Bone marrow (tissue), 2 donors: ENCODE measurements around the gene KIRREL3.

Source experiments
- DNase-seq, 2 donors: peaks; one replicate each; lab custom pipeline; 2025; lab: John Stamatoyannopoulos, UW

KIRREL3 gene

DNA sequence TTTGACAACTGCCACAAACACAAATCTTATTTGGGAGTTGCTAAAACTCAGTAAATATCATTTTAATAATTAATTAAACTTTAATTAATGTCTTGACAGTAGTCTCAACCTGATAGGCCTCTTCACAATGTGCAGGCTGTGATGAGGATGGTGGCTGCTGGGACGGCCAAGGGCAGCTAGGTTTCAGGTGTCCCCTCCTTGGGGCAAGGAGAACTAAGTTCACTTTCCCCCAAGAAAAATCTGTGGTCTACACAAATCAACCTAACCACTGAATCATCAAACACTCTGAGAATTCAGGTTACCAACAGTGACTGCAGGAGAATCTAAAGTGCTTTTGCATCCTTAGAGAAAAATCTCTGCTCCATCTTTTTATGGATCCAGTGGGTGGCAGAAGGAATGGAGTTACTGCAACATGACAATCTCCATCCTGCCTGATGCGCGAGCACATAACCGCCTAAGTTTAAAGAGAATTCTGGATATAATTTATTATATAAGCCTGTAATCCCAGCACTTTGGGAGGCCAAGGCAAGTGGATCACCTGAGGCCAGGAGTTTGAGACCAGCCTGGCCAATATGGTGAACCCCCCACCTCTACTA, 289.7 kb downstream of the KIRREL3 start:
- DNase-seq, result no peak

DNA sequence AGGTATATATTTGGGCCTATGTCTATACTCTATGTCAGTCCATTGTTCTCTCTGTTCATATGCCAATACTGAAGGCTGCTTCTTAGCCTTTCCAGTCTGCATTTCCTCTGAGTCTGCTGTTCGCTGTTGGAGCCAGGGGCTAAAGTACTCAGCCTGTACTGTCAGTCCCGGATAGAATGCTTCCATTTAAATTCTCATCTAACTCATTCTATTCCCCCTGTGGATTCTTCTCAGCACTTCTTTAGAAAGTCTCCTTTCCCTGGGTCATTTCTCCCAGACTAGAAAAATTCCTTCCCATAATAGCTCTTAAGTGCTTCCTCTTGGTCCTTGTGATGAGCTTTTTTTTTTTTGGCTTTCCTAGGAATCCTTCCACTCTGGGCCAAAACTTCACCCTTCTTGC, 293.1 kb downstream of the KIRREL3 start:
- DNase-seq, result no peak

DNA sequence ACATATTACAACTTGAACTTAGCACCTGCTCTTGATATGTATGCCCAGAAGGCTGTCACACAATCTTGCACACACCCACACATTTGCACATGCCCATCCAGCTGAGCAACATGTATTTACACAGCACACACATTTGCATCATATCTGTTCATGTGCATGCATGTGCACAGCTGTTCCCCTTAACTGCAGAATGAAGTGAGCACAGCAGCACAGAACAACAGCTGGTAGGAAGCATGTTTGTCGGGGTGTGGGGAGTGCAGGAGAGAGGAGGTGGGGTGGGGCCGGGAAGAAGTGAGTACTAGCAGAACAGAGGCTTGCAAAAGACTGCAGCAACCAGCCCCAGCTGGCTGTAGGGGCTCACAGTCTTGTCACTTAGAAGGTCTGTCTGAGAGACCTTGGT, 296.5 kb downstream of the KIRREL3 start:
- no peak for DNase-seq

DNA sequence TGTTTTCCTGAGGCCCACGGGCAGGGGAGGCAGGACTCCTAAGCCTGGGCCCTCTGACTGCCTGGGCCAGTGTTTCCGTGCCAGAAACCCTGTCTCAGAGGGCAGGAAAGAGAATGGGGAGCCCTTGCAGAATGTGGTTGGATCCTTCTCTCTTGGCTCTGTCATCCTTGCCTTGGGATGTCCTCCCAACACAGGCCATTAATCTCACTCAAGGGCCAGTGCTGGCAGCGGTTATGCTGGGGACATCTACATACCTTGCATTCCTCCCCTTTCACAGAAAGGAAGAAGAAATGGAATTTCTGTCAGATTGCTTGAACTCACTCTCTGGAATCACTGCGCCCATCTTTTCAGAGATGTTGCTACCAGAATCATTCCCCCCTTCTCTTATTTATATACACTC, 296.9 kb downstream of the KIRREL3 start:
- no peak for DNase-seq

DNA sequence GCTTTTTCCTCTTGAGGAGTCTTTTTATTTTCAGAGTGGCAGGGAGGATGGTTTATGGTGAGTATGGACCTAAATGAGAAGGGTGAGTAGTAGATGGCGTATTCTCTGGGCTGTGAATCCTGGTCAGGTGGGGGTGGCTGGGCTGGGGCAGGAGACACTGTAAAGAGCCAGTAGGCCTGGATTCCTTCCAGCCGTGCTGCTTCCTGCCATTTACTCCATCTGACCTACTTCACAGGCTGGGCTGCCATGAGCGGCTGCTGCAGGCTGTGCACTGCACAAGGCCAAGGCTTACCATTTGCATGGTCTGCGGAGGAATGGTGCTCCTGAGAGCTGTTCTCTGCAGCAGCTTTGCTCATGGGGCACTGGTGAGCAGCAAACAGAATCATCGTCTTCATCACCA, 297.6 kb downstream of the KIRREL3 start:
- no peak for DNase-seq

DNA sequence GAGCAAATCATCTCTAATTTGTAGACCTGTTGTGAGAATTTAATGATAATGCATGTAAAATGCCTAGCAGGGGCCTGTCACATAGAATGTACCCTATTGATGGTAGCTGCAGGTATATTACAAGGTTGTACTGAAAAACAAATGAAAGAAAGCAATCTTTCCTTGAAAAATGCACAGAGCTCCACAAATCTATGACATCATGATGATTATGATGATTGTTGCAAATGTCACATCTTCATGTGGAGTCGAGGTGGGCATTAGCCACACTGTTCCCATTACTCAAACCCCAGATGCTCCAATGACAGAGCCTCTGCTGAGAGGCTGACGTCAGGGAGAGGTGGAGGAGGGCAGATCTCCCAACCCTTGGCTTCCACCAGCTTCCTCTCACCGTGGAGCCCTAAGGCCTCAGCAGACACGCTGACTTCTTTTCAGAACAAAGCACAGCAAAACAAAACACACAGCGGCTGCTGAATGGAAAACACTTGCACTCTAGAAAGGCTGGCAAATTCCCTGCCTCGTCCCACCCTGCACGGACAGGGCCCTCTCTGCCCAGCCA, 298.3 kb downstream of the KIRREL3 start:
- no peak for DNase-seq

DNA sequence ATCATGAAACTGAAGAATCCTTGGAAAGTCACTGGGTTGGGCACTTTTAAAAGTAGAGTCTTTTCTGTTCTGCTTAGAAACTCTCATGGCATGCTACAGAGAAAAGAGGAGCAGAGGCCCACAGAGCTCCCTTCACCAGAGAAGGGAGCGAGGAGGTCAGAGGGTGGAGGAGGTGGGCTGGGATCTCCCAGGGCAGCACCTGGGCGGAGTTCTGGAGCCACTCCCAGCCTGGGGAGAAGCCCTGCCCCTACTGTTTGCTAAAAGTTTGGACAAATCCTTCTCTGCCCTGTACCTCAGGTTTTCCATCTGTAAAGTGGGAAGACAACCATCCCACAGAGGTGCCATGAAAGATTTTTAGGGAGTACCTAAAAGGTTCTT, 299.1 kb downstream of the KIRREL3 start:
- no peak for DNase-seq

DNA sequence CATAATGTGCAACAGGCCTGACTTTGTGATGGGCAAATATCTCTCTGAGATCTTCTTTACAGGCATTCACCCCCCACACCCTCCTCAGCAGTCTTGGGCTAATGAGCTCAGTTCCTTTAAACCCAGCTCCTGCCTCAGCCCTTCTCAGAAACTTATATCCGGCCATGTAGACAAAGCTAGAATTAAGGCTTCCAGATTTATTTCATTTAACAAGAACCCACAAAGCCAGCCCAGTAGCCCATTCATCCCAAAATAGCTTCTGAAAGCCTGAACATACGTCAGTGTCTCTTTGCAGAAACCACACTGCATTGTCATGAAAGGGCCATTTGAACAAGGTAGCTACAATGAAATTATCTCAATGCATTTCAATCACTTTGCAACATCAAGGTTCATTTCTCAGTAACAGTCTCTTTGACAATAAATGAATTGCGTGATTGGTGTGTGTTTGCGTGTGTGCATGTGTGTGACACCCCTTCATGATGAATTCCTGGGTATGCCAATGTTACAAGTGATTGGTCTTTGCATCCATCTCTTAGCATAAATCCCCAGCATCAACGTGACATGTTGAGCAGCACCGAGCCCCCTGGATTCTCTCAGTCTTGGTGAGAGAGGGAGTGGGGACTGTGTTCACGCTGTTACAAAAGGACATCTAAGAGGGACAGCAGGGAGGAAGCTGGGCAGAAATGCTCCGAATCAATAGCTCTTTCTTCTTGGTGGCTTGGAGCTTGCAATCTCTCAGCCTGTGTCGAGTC, 299.6 kb downstream of the KIRREL3 start:
- DNase-seq, result no peak

DNA sequence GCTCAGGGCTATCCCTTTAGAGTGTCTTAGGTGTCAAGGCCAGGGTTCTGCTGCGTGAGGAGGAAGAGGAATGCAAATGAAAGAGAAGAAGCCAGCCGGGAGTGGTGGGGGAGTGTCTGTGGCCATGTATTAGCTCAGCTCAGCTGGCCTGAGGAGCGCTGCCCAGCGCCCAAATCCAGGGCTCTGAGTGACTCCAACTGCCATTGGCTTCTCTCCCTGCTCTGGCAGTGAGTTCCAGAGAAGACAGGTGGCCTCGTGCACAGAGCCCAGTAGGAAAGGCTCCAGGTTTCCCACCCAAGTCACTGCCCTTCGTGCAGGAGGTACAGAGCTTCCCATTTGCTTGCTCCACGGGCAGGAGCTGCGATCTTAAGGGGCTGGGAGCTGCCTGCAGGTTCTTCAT, 302.0 kb downstream of the KIRREL3 start:
- no peak for DNase-seq

DNA sequence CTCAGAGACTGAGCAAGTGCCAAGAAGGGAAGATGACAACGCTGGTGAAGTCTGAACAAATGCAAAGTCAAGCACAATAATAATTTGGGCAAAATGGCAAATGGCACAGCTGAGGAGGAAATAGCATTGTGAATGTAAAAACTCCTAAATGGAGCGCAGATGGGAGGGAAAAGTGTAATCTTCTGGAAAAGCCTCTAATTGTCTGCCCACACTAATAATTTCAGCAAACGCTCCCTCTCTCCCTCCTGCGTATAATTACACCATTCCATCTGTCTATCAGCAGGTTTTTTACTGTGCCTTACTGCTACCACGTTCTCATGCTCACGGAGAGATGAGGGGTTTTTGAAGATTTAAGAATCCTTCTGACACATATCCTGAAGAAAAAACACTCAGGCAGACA, 302.6 kb downstream of the KIRREL3 start:
- DNase-seq, result no peak

DNA sequence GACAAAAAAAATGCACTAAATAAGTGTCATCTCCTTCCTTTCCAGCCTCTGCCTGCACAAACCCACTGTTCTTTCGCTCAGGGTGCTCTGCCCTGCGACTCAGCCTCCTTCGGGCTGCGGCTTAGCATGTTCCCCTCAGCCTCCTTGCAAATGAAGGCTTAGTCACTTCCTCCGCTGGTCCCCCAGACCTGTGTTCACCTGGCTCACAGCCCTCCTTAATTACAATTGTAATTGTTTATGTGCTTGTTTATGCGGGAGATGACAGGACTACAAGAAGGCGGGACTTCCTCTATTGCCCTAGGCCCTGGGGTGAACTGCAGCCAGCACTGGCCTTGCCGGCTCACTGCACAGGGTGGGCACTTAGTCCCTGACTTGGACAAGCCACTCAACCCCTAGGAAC, 303.6 kb downstream of the KIRREL3 start:
- DNase-seq, result no peak

DNA sequence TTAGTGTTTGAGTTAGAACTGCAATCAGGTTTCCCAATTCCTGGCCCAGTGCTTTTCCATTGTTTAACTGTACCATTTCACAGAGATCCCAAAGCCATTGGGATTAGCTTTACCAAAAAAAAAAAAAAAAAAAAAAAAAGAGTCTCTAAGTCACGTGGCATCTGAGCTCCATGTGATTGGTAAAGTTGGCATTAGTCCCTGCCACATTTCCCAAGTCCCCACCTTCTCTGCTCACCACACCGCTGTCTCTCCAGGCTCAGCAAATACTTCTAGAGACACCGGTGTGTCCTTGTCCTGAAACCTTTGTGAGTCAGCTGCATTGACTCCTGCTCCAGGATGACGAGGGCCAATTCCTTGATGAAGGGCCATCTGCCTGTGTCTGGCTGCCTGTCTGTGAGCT, 305.3 kb downstream of the KIRREL3 start:
- no peak for DNase-seq

DNA sequence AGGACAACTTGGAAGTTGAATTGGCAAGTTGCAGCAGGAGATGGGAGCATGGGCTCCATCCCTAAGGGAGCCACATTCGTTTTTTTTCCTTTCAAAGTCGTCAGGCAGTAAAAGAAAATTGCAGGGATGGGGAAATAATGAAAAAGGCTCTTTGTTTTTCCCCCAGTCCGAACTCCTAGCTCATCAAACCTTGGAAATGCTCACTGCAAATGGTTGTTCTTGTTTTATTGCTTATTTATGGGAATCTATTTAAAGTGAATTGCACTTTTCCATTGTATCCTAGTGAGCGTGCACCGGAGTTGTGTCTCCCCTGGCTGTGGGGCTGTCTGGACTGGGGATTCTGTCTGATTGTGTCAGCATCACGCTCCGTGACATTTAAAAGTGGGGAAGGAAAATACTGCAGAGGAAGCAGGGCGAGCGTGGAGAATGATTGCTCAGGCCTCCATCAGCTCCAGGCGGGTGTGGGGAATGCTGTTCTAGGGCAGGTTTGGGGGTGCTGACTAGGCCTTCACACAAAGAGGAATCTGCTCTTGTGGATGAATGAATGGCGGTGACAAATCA, 306.4 kb downstream of the KIRREL3 start:
- DNase-seq, result no peak

DNA sequence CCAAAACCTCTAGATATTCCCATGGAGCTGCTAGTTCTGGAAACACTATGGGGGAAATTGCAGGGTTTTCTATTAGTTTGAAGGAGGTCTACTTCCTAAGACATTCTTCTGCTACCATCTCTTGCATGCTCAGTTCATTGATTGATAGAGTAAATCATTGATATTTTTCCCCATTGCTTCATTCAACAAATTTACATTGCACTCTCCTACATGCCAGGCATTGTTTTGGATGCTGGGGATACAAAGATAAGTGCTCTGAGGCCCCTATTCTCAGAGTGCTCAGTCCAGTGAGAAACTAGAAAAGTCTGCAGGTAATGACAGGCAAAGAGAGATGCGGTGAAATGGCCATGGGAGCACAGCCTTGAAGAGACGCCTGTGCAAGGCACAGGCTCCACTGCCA, 313.1 kb downstream of the KIRREL3 start:
- DNase-seq, result no peak

DNA sequence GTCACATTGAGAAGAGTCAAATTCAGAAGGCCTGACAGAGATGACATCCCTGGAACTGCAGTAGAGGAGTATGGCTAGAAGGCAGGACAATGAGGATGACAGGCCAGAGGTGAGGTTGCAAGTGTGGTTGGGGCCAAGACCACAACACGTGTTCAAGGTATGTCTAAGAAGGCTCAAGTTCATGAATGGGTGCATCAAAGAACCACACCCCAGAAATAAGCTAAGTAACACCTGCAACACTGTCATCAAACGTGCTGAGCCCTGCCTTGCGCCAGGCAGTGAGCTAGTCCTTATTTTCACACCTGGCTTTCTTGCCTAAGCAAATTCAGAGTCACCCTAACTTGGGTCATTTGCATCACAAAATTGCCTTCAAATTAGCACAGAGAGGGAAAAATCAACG, 313.6 kb downstream of the KIRREL3 start:
- DNase-seq, result no peak

DNA sequence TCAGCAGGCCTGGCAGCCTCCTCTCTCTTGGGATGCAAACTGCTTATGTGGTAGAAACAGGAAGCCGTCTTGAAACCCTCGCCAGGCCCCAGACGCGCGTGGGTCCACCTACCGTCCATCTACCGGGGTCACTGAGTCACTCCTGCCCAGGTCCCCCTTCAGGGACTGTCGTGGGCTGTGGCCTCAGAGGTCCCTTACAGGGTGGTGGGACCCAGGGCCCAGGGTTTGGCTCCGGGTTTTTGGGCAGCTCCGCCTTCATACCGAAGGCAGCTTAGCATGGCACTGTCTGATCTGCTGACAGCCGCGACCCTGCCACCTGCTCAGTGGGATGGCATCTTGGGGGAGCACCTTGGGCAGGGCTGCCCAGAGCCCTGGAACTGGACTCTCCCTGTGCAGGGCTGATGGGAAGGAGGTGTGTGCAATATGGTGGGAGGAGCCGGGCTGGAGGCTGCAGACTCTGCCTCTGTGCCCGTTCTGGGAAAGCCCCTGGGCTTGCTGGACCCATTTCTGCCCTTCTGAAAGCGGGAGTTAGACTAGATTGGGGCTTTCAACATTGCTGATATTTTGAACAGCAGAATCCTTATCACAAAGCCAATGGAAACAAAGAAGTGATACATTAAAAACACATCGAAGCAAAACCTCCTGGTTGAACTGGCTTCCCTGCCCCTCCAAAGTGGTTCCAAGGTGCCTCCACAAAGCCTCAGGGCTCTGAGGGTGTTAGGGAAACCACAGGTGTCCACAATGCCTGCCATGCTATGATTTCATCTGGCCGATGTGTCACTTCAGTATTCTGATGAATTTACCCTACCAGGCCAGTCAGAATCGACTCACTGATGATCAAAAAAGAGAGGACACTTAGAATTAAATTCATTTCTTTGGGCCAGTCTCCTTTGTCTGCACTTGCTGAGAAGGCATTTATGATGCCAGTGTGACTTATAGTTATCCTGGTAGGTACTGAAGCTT, 316.5 kb downstream of the KIRREL3 start:
- no peak for DNase-seq

DNA sequence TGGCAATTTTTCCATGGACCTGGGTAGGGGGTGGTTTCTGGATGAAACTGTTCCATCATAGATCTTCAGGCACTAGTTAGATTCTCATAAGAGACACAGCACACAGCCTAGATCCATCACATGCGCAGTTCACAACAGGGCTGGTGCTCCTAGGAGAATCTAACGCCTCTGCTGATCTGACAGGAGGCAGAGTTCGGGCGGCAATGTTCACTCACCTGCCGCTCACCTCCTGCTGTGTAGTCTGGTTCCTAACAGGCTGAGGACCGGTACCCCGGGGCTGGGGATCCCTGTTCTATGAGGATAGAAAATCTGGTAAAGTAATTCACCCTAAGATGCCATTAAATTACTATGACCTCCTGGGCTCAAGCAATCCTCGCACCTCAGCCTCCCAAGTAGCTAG, 318.0 kb downstream of the KIRREL3 start:
- DNase-seq, result no peak

DNA sequence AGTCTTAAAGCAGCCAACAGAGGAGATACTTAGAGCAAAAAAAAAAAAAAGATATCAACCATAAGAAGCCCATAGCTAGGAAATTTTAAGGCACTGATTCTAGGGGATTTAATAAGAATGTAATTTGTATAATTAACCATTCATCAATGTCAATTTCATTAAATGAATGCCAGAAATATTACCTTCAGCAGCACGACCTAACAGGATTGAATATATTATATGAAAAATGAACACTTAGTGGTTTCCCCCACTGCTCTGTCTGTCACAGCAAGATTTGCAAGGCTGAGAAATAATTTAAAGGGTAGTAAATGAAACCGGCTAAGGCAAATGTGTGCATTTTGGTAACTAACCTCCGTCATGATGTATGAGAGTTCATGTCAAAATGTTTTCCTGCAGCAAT, 319.9 kb downstream of the KIRREL3 start:
- no peak for DNase-seq

DNA sequence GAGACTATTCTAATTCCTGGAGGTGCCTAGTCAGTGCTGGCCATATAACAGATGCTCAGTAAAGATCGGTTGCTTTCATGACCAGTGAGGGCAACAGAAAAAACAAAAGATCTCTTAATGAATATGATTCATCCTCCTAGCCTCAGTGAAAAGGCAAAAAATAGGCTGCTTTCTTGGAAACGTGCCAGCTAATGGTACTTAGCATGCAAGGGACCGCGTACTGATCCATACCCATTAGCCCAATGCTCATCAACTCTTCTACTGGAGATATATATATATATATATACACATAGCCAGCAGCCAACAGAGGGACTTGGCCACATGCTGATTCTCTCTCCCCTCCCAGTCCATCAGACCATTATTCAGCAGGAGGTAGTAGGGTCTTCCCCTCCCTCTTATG, 320.4 kb downstream of the KIRREL3 start:
- DNase-seq, result no peak

DNA sequence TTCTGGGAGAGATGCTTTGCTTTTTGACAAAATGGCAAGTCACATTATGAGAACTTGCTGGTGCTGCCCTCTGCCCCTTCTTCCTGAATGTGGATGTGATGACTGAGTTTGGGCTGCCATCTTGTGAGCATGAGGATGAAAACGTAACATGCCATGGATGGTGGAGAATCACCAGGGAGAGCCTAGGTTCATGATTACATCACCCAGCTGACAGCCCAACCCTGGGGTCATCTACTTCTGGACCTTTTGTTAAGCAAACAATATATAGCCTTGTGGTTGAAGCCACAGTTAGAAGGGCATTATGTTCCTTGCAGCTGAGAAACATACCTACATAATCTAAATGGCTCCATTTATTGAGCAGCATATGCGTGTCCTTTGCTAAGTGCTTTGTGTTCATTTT, 321.5 kb downstream of the KIRREL3 start:
- DNase-seq, result no peak

DNA sequence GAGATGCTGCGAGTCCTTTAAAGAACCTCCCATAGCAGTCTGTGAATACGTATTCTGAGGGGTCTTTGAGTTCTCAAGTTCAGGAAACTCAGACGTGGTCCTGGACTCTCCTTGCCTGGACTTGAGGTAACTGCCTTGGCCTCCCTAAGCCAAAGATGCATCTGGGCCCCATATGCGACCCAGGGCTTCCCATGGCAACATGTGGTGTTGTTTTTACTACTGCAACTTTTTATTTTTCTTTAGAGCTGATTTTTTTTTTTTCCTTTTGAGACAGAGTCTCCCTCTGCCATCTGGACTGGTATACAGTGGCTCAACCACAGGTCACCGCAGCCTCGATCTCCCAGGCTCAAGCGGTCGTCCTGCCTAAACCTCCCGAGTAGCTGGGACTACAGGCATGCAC, 324.0 kb downstream of the KIRREL3 start:
- DNase-seq, result no peak

DNA sequence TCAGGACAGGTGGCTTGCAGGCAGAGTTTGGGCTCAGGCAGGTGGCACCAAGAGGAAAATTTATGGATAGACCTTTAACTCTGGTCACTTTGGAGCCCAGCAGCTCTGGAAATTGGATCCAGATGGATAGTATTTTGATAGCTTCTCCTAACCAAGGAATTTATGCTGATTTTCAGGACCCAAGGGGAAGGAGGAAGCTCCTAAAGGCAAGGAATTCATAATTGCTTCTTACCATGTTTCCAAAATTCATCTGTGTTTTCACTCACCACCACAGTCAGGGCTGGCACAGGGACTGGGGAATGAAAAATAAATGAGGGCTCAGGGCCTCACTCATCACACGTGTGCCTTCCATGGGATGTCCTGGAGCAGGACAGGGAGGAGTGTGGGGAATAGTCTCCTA, 327.3 kb downstream of the KIRREL3 start:
- no peak for DNase-seq
